Measurements from ENCODE around the gene BANF2. TPM values are rescaled to one million over a fixed set of nuclear protein-coding genes. Genes with fewer than 3 reads are reported as not detected.

BANF2 gene
- polyA plus RNA-seq, 1 donor from 2014 or later = not detected

GRCh38 chr20:17690144-17690543 is 9.6 kb upstream of the BANF2 start:
- Histone ChIP-seq H3K36me3 (ENCODE audit: insufficient read depth, low read length) (no peaks in the 10 kb centered on the region), H3K9me3 (ENCODE audit: low read length) (no peaks in the 10 kb centered on the region), H3K9me2 (ENCODE audit: insufficient read depth, low read length) (no peaks in the 10 kb centered on the region), H3K4me2 (ENCODE audit: low read length) (no peak overlapping the region), H3F3A (ENCODE audit: insufficient read depth, low read length, poor library complexity, severe bottlenecking) (no peaks in the 10 kb centered on the region), H3K79me2 (replicated peaks; ENCODE audit: insufficient read depth, low read length) (no peaks in the 10 kb centered on the region), H3K4me3 (ENCODE audit: low read length) (no peak overlapping the region), H3K9ac (ENCODE audit: low read length) (no peak overlapping the region), H3K27me3 (ENCODE audit: insufficient read depth, low read depth, low read length) (no peaks in the 10 kb centered on the region), H4K20me1 (ENCODE audit: insufficient read depth) (no peaks in the 10 kb centered on the region), H2AFZ (ENCODE audit: low read depth, low read length) (no peak overlapping the region), H3K27ac (ENCODE audit: low read length) (no peak overlapping the region)
- TF ChIP-seq POLR2AphosphoS5 (IDR thresholded peaks at IDR 0.05) (no peak), EP300 (conservative IDR thresholded peaks at IDR 0.05; ENCODE audit: poor library complexity, severe bottlenecking) (no peak), SMC3 (conservative IDR thresholded peaks at IDR 0.05; ENCODE audit: poor library complexity) (no peak), REST (IDR thresholded peaks at IDR 0.05; ENCODE audit: borderline replicate concordance) (no peak), TAF1 (IDR thresholded peaks at IDR 0.05; ENCODE audit: low read depth) (no peak), CTCF (IDR thresholded peaks at IDR 0.05; ENCODE audit: poor library complexity, severe bottlenecking) (no peak), RAD21 (conservative IDR thresholded peaks at IDR 0.05) (no peak), MXI1 (conservative IDR thresholded peaks at IDR 0.05; ENCODE audit: poor library complexity, severe bottlenecking) (no peak), EZH2 (IDR thresholded peaks at IDR 0.05; ENCODE audit: borderline replicate concordance, insufficient read depth, low read length, poor library complexity, severe bottlenecking) (no peak)

GRCh38 chr20:17691758-17692157 is 8.0 kb upstream of the BANF2 start:
- H3K36me3 ChIP-seq (ENCODE audit: insufficient read depth, low read length) = no peaks in the 10 kb centered on the region
- H2AFZ ChIP-seq (ENCODE audit: low read depth, low read length) = no peak overlapping the region
- no peak overlapping the region for H3K4me2 ChIP-seq (ENCODE audit: low read length)
- H4K20me1 ChIP-seq (ENCODE audit: insufficient read depth) = no peaks in the 10 kb centered on the region
- H3K79me2 ChIP-seq (replicated peaks; ENCODE audit: insufficient read depth, low read length) = no peaks in the 10 kb centered on the region
- H3K27me3 ChIP-seq (ENCODE audit: insufficient read depth, low read depth, low read length) = no peaks in the 10 kb centered on the region
- no peaks in the 10 kb centered on the region for H3F3A ChIP-seq (ENCODE audit: insufficient read depth, low read length, poor library complexity, severe bottlenecking)
- no peak overlapping the region for H3K9ac ChIP-seq (ENCODE audit: low read length)
- H3K27ac ChIP-seq (ENCODE audit: low read length) = no peak overlapping the region
- TF ChIP-seq SMC3 (conservative IDR thresholded peaks at IDR 0.05; ENCODE audit: poor library complexity) (no peak), RAD21 (conservative IDR thresholded peaks at IDR 0.05) (no peak), EZH2 (IDR thresholded peaks at IDR 0.05; ENCODE audit: borderline replicate concordance, insufficient read depth, low read length, poor library complexity, severe bottlenecking) (no peak), EP300 (conservative IDR thresholded peaks at IDR 0.05; ENCODE audit: poor library complexity, severe bottlenecking) (no peak), CTCF (IDR thresholded peaks at IDR 0.05; ENCODE audit: poor library complexity, severe bottlenecking) (no peak), POLR2AphosphoS5 (IDR thresholded peaks at IDR 0.05) (no peak), TAF1 (IDR thresholded peaks at IDR 0.05; ENCODE audit: low read depth) (no peak), MXI1 (conservative IDR thresholded peaks at IDR 0.05; ENCODE audit: poor library complexity, severe bottlenecking) (no peak), REST (IDR thresholded peaks at IDR 0.05; ENCODE audit: borderline replicate concordance) (no peak)
- no peaks in the 10 kb centered on the region for H3K9me2 ChIP-seq (ENCODE audit: insufficient read depth, low read length)
- H3K9me3 ChIP-seq (ENCODE audit: low read length) = peaks cover 3% of the 10 kb centered on the region
- H3K4me3 ChIP-seq (ENCODE audit: low read length) = no peak overlapping the region

Measured in neural cell (in vitro differentiated cells).